ENCODE results near the gene LSM2.
"Not testable (repeated sequence)": the region's sequence is repeated elsewhere in the genome, so short reads cannot be mapped to it uniquely, and the experiment has no call there.

The LSM2 gene

DNA sequence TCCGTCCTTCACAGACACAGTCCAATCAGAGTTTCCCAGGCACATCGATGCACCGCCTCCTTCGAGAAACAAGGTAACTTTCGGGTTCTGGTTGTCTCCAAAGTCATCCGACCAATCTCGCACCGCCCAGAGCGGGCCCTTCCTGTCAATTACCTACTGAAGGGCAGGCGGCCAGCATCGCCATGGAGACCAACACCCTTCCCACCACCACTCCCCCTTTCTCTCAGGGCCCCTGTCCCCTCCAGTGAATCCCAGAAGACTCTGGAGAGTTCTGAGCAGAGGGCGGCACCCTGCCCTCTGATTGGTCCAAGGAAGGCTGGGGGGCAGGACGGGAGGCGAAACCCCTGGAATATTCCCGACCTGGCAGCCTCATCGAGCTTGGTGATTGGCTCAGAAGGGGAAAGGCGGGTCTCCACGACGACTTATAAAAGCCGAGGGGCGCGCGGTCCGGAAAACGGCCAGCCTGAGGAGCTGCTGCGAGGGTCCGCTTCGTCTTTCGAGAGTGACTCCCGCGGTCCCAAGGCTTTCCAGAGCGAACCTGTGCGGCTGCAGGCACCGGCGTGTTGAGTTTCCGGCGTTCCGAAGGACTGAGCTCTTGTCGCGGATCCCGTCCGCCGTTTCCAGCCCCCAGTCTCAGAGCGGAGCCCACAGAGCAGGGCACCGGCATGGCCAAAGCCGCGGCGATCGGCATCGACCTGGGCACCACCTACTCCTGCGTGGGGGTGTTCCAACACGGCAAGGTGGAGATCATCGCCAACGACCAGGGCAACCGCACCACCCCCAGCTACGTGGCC, 20.7 kb upstream of the LSM2 start, which contains the start of gene HSPA1B:
HSPA1B (plus strand) TSS at position 453 of the 794 bp plus-strand sequence; CDS start at position 666, 213 bp downstream.
- DNase-seq (ENCODE audit: low read depth in 3 of 3) = peak; percentile 85 to 96 (median 86)

DNA sequence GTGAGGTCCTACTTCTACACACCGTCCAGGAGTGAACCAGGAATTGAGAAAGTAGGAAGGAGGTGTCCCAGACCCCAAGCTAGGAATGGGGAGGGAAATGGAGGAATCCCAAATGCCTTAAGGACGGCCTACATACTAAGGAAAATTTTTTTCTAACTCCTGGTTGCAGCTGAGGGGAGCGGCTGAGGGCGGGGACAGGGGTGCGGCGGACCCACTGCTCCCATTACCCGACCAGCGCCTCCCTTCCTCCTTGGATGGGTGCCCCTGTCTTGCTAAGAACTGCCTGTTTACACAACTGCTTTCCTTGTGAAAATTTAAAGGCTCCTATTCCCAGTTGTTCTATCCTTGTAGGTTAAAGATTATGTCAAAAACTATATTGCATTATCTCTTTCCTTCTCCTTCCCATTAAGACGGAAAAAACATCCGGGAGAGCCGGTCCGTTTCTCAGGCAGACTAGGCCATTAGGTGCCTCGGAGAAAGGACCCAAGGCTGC, 20.1 kb upstream of the LSM2 start:
- DNase-seq (ENCODE audit: low read depth in 3 of 3) = no peak

- DNase-seq (ENCODE audit: low read depth in 3 of 3) = no peak
These were observed 18.8 kb upstream of the LSM2 start for GRCh38 chr6:31825553-31825952.

DNA sequence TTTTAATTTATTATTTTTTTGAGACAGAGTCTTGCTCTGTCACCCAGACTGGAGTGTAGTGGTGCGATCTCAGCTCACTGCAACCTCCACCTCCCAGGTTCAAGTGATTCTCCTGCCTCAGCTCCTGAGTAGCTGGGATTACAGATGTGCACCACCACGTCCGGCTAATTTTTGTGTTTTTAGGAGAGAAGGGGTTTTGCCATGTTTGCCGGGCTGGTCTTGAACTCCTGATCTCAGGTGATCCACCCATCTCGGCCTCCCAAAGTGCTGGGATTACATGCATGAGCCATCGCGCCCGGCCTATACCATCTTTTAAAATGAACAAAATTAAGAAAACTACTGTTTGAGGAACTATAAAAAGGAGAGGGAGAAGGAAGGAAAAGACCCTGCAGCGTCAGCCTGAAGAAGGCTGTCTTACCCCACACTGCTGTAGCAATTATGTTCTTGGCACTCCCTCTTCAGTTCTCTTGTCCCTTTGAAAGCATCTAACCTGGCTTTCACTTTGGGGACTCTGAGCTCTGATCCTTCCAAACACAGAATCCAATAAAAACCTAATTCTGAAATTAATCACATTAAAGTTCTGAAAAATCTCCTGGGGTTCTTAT, 16.9 kb upstream of the LSM2 start:
- DNase-seq (ENCODE audit: low read depth in 3 of 3) = not testable (repeated sequence)

DNA sequence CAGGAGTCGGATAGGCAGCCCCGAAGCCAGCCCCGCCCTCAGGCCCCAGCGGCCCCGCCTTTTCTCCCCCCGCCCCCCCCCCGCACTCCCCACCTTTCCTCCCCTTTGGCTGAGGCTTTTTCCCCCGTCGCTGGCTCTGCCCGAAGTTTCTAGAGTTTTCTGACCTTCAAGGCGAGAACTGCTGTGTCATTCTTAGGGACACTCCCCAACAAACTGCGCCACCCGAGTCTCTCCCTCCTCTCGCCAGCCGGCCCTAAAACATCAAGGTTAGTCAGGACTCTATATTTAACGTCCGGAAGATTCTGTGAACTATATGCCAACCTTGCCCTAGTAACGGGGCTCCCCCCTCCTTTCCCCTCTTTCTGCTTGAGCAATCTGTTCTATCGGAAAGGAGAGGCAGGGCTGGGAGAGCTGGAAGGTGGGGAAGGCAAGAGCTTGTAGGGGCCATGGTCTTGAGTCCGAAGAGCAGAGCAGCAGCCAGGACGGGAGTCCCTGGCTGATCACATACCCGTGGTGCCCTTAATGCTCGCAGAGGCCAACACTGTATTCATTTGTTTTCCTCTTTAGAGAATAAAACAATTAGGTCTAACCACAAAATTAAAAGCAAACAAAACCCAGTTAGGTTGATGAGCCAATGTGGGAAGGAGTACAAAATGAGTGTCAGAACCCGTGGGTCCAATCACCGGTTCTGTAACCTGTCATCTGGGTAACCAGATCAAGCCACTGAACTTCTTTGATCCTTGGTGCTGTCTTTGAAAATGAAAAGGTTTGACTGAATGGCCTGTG, 15.5 kb upstream of the LSM2 start:
- peak; percentile 25 to 63 (median 38) for DNase-seq (ENCODE audit: low read depth in 3 of 3)

- peak; percentile 44 to 74 (median 51) for DNase-seq (ENCODE audit: low read depth in 3 of 3)
These were observed 14.7 kb upstream of the LSM2 start for GRCh38 chr6:31821301-31822035.

DNA sequence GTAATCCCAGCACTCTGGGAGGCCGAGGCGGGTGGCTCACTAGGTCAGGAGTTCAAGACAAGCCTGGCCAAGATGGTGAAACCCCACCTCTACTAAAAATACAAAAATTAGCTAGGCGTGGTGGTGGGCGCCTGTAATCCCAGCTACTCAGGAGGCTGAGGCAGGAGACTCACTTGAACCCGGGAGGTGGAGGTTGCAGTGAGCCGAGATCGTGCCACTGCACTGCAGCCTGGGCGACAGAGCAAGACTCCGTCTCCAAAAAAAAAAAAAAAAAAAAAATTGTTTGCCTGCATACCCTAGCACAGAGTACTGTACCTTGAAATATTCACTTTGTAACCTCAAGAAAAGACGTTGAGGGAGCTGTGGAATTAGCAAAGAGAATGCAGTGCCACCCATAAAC, 13.6 kb upstream of the LSM2 start:
- not testable (repeated sequence) for DNase-seq (ENCODE audit: low read depth in 3 of 3)

DNA sequence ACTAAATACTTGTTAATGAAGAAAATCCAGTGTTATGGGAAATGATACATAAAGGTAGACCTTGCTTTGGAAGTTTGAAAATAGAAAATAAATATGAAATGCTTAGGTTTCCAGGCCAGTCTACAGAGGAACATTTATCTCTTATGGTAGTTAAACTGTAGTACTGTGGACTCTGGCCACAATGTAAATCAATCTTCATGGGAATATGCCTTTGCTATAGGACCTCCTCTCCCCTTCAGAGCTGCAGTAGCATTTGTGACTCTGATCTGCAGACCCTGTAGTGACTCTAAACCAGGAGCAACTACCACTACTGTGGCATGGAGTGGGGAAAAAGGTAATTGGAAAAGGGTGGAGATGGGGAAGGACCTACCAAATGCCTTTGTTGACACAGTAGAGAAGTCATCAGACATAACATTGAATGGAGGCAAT, 13.1 kb upstream of the LSM2 start:
- DNase-seq (ENCODE audit: low read depth in 3 of 3) = no peak

DNA sequence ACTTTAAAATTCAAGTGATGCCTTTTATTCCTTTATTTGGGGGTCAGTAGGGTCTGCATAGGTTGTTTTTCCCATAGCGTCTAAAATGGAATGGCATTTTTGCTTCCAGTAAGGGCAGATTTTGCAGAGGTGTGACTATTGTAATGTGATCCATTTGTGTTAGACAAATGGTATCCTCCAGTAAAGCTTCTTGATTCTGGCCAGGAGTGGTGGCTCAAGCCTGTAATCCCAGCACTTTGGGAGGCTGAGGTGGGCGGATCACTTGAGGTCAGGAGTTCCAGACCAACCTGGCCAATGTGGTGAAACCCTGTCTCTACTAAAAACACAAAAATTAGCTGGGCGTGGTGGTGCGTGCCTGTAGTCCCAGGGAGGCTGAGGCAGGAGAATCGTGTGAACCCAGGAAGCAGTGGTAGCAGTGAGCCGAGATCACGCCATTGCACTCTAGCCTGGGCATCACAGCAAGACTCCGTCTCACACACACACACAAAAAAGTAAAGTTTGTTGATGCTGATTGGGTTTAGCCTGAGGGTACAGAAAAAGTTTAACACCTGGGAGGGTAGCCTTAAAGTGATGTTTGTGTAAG, 11.3 kb upstream of the LSM2 start:
- DNase-seq (ENCODE audit: low read depth in 3 of 3) = not testable (repeated sequence)

DNA sequence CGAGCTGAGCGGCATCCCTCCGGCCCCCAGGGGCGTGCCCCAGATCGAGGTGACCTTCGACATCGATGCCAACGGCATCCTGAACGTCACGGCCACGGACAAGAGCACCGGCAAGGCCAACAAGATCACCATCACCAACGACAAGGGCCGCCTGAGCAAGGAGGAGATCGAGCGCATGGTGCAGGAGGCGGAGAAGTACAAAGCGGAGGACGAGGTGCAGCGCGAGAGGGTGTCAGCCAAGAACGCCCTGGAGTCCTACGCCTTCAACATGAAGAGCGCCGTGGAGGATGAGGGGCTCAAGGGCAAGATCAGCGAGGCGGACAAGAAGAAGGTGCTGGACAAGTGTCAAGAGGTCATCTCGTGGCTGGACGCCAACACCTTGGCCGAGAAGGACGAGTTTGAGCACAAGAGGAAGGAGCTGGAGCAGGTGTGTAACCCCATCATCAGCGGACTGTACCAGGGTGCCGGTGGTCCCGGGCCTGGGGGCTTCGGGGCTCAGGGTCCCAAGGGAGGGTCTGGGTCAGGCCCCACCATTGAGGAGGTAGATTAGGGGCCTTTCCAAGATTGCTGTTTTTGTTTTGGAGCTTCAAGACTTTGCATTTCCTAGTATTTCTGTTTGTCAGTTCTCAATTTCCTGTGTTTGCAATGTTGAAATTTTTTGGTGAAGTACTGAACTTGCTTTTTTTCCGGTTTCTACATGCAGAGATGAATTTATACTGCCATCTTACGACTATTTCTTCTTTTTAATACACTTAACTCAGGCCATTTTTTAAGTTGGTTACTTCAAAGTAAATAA, 10.6 kb upstream of the LSM2 start:
- not testable (repeated sequence) for DNase-seq (ENCODE audit: low read depth in 3 of 3)

DNA sequence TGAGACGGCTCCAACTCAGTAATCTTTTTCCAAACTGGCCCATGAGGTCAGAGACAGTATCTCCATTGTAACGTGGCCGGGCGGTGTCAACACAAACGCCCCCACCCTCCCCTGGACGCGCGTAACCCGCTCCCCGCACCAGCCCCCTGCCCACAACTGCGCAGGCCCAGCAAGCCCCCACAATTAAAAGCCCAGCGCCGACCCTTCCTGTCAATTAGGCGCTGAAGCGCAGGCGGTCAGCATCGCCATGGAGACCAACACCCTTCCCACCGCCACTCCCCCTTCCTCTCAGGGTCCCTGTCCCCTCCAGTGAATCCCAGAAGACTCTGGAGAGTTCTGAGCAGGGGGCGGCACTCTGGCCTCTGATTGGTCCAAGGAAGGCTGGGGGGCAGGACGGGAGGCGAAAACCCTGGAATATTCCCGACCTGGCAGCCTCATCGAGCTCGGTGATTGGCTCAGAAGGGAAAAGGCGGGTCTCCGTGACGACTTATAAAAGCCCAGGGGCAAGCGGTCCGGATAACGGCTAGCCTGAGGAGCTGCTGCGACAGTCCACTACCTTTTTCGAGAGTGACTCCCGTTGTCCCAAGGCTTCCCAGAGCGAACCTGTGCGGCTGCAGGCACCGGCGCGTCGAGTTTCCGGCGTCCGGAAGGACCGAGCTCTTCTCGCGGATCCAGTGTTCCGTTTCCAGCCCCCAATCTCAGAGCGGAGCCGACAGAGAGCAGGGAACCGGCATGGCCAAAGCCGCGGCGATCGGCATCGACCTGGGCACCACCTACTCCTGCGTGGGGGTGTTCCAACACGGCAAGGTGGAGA, 8.5 kb upstream of the LSM2 start, which contains the start of the genes HSPA1A and HSPA1L:
HSPA1A (plus strand) TSS at position 519 of the 814 bp plus-strand sequence; CDS start at position 733, 214 bp downstream.
HSPA1L (minus strand) TSS at position 259 of the 814 bp plus-strand sequence. CDS start 3,311 bp downstream, outside the sequence.
- peak; percentile 41 to 69 (median 43) for DNase-seq (ENCODE audit: low read depth in 3 of 3)

DNA sequence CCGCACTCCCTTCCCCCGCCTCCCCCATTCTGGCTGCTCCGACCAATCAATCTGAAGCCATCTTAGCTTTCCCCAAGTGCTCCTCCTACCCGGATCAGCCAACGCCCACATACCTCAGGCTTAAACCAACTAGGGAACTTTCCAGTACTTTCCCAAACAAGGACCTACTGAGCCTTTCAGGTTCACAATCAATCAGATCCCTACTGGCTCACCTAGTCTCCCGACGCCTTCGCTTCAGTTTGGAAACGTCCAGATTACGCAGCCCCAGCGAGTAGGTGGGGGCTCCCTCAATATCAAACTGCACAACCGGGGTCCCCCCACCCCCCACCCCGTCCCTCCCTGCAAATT, 7.9 kb upstream of the LSM2 start:
- peak; percentile 51 to 68 (median 59) for DNase-seq (ENCODE audit: low read depth in 3 of 3)

GRCh38 chr6:31813465-31813849, 6.7 kb upstream of the LSM2 start:
- no peak for DNase-seq (ENCODE audit: low read depth in 3 of 3)

- no peak for DNase-seq (ENCODE audit: low read depth in 3 of 3)
These were observed 4.9 kb upstream of the LSM2 start for GRCh38 chr6:31811645-31812044.

GRCh38 chr6:31808599-31808998, 1.8 kb upstream of the LSM2 start:
- not testable (repeated sequence) for DNase-seq (ENCODE audit: low read depth in 3 of 3)

DNA sequence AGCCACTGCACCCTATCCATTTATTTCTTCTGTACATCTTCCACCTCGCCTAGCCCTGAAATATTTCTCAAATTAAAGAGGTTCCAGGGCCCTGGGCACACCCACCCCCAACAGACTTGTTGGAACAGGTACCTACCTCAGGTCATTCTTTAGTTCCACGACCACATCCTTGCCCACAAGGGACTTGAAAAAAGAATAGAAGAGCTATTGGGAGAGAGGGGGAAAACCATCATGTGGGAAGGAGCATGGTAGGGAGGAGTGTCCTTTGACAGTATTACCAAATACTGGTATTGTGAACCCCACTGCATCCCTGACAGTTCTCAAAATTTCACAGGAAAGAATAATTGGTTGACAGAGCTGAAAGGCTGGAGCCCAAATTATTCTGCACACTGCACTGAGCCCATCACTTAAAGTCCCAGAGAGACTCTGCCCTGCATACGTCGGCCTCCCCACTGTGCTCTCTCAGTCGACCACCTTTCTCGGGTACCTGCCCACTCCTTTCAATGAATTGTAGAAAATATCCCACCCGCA, 762 bp downstream of the LSM2 start:
- DNase-seq (ENCODE audit: low read depth in 3 of 3) = no peak

GRCh38 chr6:31801031-31801927, 5.5 kb downstream of the LSM2 start:
- not testable (repeated sequence) for DNase-seq (ENCODE audit: low read depth in 3 of 3)

GRCh38 chr6:31799781-31800180, 7.0 kb downstream of the LSM2 start:
- no peak for DNase-seq (ENCODE audit: low read depth in 3 of 3)
